GM21717 (cell line): ENCODE results near the gene GCK.
"Not testable (repeated sequence)": the region's sequence is repeated elsewhere in the genome, so short reads cannot be mapped to it uniquely, and the experiment has no call there.

Experiments used
- ATAC-seq: cut with Tn5 transposase; IDR thresholded peaks from one replicate; pipeline ENCODE4 v1.9.1; 2021; ENCODE audit warnings: mild to moderate bottlenecking, moderate library complexity; ENCODE audit not compliant: unreplicated experiment

GCK gene

DNA sequence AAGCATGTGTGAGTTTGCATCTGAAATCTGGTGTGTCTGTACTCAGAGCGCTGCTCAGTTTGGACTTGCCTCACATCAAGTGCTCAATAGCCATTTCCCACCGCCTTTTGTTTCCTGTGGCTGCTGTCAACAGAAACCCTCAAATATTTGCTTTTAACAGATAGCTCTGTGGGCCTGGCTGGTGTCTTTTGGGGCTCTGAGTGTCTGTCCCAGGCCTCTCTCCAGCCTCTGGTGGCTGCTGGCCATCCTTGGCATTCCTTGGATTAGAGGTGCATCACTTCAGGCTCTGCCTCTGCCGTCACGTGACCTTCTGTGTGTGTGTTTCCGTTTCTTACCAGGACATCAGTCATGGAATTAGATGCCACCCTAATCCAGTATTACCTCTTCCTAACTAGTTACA is 20.9 kb upstream of the GCK start:
- no peak for ATAC-seq

DNA sequence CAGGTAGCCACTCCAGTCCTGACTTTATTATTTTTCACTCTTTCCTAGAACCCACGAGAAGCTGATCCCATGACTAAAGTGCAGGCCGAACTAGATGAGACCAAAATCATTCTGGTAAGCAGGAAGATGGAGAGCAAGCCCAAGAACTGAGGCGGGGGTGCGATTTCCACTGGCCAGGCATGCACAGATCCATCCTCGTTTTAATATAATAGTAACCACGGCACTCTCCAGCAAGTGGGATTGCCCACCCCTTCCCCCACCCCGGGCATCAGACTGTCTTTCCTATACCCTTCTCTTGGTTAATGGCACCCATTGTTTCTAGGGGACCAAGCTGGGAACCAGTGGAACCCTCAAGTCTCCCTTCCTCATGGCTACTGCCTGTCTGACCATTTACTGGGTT is 18.8 kb upstream of the GCK start:
- no peak for ATAC-seq

DNA sequence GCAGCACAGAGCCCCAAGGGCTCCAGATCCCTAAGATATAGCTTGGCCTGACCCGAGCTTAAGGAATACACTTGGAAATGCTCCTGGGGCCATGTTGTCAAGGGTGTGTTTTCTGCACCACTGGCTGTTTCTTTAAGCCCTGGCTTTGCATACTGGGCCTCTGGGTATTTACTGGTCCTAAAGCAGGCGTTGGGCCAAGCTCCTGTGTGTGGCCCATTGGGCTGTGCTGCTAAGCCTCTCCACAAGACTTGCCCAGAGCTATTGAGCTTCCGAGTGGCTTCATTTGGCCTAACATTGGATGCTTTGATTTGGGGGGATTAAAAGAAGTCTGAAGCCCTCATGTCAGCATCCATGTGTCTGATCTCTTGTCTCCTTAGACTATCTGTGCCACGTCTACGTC is 16.8 kb upstream of the GCK start:
- ATAC-seq: no peak

DNA sequence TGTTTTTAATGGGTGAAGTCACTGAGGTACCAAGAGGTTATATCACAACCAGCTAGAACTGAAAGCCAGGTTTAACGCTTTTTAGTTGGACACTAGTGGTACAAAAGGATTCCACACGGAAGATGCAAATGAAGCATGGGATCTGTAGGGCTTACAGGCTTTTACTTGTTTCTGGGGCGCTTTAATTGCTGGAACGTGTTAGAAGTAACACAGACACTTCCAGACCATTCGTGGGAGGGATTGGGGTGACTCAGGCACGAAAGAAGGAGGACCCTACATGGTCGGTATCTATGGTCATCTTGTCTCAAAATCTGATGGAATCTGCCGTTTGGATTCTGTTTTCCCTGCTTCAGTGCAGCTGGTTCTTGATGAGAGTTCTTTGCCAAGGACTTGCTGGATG is 12.6 kb upstream of the GCK start:
- no peak for ATAC-seq

DNA sequence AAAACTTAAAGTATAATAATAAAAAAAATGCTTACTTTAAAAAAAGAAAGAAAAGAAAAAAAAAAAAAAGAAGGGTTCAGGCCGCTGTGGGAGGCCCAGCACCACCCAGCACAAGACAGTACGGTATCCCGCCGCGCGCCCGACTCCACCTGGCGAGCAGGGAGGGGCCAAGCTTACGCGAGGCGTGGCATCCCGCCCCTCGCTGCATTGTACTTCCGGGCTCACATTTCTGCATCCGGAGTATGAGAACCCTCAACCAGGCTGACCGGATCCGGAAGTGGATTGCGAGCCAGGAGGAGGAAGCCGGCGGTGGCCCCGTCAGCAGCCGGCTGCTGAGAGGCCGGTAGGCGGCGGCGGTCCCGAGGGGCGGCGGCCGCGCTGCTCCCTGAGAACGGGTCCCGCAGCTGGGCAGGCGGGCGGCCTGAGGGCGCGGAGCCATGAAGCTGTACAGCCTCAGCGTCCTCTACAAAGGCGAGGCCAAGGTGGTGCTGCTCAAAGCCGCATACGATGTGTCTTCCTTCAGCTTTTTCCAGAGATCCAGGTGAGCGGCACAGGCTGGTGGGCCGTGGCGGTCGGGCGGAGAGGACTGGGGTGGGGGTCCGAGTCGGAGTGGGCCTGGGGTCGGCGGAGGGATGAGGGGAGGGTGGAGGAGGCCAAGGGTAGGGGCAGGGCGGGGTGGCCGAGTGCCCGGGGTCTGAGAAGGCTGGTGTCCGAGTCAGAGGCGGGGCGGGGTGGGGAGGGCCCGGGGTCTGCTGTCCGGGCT is 11.6 kb upstream of the GCK start, which contains the start of gene YKT6:
Gene YKT6 (plus strand): TSS at position 280 of the 763 bp plus-strand sequence. CDS start 158 bp downstream, at position 438.
- peak; percentile 99 for ATAC-seq

DNA sequence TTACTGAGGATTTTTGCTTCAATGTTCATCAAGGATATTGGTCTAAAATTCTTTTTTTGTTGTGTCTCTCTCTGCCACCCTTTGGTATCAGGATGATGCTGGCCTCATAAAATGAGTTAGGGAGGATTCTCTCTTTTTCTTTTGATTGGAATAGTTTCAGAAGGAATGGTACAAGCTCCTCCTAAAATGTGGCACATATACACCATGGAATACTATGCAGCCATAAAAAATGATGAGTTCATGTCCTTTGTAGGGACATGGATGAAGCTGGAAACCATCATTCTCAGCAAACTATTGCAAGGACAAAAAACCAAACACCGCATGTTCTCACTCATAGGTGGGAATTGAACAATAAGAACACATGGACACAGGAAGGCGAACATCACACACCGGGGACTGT is 10.9 kb upstream of the GCK start:
- ATAC-seq: not testable (repeated sequence)

DNA sequence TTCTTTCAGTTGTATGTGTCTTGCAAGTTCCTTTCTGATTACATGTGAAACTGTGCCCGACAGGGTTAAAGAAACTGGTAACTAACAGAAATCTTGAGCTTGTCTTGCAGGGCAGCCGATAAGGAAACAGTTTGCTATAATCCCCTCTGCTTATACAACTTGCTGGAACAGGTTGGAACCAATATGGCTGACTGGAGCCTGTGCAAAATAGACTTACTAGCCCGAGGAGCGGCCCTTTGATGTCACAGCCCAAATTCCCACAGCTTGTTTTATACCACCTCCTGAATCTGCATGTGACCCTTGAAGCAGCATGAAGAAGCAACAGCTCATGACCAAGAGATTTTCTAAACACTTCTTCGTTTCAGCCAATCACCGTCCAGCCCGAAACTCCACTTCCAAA is 8.2 kb upstream of the GCK start:
- ATAC-seq: no peak

DNA sequence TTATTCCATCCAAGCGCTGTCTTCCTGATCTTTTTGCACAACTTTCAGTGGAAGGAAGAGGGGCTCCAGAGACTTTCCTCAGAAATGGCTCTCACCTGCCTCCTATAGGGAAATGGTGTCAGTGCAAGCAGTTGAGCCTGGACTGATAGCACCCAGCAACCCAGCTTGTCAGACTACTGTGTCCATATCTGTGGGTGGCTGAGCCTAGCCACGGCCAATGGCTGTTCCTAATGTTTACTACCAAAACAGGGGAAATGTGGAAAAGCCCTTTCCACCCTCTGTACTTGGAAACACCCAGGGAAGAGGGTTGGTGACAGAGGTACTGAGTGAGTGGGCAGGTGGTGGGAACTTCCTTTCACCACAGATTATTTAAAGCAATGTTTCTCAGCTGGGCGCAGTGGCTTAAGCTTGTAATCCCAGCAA is 7.2 kb upstream of the GCK start:
- no peak for ATAC-seq

DNA sequence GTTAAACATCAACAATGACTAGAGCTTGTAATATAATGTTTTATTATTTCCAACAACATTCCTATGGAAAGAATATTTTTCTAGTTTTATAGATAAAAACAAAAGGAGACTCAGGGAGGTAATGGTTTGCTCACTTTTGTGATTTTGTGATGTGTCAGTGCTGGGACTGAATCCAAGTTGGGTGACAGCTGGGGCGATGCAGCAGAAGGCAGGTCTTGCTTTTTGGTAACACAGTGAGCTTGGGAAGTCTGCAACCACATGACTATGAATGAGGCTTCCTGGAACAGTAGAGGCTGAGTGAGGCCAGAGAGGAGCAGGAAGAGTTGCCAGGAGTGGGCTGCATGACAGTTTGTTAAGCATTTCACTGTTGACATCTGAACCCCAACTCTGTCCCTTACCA is 6.7 kb upstream of the GCK start:
- ATAC-seq: no peak

DNA sequence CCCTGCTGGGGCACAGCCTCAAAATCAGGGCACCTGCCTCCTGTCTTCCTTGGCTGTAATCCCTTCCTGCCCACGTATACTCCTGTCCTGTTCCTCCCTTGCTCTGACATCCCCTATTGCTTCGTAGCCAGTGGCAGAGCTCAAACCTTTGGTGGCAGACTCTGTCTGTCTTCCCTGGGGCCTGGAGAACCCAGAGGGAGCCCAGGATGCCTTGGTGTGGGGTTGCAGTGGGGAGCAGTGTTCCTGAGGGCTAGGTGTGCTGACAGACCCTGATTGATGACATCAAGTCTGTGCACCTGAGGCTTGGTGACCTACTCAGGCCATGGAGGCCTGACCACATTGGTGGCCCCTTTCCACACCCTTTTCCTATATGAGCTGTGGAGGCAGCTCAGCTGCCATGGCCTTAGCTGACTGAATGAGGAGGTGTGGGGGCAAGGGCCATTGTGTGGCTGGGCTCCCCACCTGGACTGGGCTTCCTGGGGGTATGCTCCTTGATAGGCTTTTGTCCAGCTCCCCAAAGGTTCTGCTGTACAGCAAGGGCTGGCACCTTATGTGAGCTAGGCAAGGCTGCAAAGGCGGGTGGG is 5.4 kb upstream of the GCK start:
- no peak for ATAC-seq

DNA sequence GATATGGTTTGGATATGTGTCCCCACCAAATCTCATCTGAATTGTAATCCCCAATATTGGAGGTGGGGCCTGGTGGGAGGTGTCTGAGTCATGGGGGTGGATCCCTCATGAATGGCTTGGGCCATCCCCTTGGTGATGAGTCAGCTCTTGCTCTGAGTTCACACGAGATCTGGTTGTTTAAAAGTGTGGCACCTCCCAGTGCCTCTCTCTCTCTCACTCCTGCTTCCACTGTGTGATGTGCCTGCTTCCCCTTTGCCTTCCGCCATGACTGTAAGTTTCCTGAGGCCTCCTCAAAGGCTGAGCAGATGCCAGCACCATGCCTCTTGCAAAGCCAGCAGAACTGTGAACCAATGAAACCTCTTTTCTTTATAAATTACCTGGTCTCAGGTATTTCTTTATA is 4.8 kb upstream of the GCK start:
- no peak for ATAC-seq

DNA sequence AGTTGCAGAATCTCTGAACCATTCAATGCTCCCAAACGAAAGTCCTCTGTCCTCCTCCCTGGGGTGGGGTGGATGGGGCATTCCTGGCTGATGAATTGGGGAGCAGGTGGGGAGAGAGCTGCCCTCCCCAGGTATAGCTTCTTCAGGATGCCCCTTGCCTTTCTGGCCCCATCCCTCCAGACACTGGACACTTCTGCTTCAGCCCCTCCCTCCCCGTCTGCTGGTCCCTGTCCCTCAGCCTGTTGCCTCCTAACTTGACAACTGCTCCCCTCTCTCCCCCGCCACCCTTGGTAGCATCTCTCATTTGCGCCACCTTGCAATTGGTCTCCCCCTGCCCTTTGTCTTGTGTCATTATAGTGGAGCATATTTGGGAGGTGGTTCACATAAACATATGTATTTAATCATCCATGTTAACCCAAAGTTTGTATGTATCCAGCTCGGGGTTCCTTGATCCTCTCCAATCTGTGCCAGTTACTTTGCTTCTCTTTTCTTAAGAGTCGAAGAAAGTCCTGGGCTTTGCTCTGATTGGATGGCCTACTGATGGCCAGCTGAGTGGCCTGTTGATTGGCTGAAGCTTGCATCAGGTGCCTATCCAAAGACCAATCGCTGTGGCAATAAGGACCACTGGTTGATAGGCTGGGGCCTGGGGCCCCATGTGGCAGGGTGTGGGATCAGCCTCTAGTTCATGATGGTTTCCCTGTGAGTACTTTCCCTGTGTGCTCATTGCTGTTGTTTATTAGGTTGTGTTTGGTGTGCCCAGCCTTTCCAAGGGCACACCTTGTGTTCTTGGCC is 4.0 kb upstream of the GCK start:
- ATAC-seq: no peak

DNA sequence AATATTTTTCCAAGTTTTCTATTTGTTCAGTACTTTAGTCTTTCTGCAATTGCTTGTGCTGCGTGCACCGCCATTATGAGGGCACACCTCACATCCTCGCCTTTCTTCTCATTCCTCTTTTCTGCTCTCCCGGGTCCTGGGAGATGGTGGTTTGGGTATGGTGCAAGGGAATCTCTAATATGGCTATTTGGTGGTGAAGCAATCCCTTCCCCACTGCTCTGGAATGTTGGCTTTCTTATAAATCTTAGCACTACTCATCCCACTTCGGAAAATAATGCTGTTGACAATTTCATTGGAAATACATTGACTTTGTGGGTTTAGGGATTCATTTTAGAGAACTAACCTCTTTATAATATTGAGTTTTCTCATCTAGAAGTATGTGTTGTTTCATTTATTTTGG is 1.9 kb upstream of the GCK start:
- no peak for ATAC-seq

DNA sequence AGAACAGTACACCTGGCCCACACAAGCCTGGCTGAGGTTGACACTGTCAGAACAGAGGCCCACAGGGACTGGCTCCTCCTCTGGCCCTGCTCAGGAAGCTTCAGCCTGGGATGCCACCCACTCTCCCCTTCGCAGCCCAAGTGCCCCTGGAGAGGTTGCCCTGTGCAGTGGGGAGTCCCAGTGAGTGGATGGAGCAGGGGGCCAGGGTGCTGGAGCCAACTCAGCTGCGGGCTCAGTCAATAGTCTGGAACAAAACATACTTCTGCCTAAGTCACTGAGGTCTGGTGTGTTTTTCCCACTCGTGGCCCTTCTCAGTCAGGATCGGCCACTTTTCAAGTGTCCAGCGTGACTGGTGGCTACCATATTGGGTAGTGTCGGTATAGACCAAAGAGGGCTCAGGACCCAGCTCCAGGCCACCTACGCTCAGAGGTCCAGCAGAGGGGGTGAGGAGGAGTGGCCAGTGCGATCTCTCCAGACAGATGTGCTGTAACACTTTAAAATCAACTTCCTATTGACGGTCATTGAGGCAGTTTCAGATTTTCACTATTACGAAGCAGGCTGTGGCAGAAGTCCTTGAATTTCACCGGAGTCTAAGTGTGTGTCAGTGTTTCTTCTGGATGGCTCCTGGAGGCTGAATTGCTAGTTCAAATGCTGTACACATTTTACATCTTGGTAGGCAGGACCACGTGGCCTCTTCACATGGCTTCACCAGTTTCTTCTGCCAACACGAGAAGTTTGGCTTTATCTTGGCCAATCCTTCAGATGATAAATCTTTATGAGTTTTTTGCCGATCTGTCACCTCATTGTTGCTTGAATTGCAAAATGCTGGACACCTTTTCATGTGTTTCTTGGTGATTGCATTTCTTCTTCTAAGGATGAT is 994 bp upstream of the GCK start:
- ATAC-seq: no peak

DNA sequence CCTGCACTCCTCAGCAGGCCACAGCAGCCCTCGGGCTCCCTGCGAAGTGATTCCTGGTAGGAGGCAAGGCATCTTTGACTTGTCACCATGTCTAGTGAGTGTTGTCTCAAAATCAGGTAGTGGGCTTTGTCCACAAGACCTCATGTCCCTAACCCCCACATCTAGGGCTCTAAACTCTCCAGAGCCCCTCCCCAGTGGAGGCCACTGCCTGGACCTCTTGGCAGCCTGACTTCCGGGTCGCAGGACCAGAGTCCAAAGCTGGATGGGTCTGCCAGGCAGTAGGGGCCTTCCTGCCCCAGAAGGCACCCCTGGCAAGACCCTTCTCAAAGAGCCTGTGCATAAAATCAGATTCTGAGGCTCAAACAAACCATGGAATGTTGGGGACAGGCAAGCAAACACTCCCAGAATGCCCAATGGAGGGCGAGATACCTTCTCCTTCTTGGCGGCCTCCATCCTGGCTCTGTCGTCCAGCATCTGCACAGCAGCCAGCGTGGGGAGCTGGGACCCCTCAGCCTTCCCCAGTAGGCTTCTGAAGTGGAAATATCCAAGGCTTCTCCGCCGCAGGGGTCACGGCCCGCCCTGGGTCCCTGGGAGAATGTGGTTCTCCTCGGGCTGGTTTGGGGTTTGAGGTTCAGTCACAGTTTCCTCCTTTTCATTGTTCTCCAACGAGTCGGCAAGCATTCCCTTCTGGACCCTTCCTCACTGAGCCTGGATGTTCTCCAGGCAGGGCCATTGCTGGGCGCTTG is 586 bp downstream of the GCK start:
- no peak for ATAC-seq

DNA sequence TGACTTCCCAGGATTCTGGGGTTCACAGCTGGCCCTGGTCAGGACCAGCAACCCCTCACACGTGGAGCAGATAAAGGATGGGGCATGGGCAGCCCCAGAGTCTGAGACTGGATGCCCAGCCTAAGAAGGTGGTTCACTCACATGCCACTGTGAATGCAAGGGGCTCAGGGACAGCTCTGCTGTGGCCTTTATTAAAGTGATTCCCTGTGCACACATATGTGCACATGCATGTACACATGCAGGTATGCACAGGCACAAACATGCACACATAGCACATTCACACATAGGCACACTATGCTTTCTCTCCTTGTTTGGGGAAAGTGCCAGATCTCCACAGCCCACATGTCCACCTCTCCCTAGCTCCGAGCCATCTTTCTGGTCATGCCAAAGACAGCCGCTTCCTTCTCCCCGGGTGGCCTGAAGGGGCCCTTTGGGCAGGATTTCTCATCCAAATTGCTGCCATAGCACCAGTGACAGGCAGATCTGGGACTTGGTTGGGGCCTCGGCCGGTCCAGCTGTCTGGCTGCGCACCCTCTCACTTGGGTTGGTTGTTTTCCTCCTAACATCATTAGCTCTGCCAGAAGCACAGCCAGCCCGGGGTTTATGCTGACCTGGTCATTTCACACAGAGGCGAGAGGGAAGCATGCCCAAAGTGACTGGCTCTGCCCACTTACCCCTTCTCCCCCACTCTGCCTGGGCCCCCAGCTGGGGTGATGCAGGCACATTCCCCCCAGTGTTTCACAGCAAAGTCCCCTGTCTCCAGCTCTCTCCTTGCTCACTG is 1.4 kb downstream of the GCK start:
- no peak for ATAC-seq

DNA sequence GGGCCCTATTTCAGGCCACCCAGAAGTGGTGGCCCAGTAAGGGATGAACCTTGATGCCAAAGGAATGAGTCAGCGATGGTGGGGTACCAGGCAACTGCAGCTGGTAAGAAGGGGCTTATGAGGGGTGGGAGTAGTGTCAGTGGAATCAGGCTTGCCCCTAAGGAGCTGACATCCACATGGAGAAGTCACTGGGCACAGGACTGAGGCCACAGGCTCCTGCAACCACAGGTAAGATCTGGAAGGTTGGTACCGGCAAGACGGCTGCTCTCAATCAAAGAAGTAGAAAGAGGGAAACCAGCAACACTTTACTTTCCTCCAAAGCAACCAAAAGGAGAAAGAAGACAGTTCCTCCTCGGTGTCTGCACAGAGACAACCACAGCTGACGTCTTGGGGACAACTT is 2.5 kb downstream of the GCK start:
- no peak for ATAC-seq

DNA sequence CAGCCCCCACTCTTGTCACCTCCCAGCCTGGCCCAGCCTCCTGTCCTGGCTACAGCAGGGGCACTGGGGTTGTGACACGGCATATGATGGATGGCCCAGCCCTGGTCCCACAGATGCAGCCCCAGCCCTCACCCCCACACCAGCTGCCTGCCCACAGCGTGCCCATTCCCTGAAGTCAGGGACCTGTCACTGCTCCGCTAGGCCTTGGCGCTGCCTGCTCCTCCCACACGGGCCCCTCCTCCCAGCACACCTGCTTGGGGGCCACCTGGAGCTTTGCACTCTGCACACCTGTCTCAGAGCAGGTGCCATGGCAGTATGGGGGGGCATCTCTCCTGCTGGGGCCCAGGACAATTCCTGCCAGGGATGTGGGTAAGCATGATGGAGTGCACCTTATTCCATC is 3.5 kb downstream of the GCK start:
- no peak for ATAC-seq

DNA sequence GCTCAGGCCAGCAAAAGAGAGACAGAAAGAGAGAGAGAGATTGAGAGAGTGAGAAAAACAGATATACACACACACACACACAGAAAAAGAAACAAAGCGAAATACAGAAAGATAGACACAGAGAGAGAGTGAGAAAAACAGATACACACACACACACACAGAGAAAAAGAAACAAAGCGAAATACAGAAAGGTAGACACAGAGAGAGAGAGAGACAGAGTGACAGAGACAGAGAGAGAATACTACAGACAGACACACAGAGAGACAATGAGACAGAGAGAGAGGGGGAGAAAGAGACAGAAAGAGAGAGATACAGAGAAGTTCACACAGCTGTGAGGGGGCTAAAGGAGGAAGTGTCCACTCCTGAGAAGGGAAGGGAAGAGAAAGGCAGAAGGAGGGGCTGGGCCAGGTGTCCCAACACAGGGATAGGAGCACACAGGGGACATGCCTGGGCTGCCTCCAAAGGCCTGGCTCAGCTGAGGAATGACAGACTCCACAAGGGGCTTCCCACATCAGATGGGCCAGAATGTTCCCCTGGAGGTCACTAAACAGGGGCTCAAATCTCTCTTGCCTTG is 4.3 kb downstream of the GCK start:
- ATAC-seq: no peak
